Measurements from ENCODE around the gene HEPN1. TPM values are rescaled to one million over a fixed set of nuclear protein-coding genes. Genes with fewer than 3 reads are reported as not detected.
A peak's percentile ranks its signal among the peaks of the same experiment; 100 is the strongest.

The HEPN1 gene
- total RNA-seq, 1 donor from 2014 or later: not detected

DNA sequence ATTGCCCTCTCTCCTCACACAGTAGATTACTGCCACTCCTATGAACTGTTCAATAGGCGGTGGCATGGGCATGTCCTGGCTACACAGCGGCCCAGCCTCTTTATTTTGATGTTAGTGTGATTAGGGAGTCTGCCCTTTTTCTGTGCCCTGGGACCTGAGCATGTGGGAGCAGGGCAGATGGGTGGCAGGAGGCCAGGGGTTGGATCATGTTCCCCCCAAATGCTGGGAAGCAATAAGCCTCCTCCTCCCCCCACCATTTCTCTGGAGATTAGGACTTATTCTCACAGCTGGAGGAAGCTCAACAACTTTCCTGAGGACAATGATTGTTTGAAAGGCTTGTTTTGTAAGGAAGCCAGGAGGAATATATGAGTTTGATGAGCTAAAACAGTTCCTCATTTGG is 848 bp downstream of the HEPN1 start:
- H3K79me2 ChIP-seq (ENCODE audit: insufficient read depth, low read length): no peaks in the 10 kb centered on the region
- no peak overlapping the region for H3K4me3 ChIP-seq (ENCODE audit: insufficient read depth, low read depth, low read length)
- TF ChIP-seq, protein P1, sequence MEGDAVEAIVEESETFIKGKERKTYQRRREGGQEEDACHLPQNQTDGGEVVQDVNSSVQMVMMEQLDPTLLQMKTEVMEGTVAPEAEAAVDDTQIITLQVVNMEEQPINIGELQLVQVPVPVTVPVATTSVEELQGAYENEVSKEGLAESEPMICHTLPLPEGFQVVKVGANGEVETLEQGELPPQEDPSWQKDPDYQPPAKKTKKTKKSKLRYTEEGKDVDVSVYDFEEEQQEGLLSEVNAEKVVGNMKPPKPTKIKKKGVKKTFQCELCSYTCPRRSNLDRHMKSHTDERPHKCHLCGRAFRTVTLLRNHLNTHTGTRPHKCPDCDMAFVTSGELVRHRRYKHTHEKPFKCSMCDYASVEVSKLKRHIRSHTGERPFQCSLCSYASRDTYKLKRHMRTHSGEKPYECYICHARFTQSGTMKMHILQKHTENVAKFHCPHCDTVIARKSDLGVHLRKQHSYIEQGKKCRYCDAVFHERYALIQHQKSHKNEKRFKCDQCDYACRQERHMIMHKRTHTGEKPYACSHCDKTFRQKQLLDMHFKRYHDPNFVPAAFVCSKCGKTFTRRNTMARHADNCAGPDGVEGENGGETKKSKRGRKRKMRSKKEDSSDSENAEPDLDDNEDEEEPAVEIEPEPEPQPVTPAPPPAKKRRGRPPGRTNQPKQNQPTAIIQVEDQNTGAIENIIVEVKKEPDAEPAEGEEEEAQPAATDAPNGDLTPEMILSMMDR (IDR thresholded peaks at IDR 0.05; ENCODE audit: insufficient read depth, low read depth, low read length): no peak
- no peak for TF ChIP-seq EZH2 (IDR thresholded peaks at IDR 0.05; ENCODE audit: insufficient read depth, low read length)
- Mint-ChIP-seq H3K9me3 (ENCODE audit: unreplicated experiment) (peaks cover 12% of the 10 kb centered on the region), H3K4me1 (ENCODE audit: low read depth, unreplicated experiment) (peaks cover 14% of the 10 kb centered on the region), H3K4me3 (ENCODE audit: unreplicated experiment) (no peak overlapping the region), H3K27me3 (ENCODE audit: low read depth, unreplicated experiment) (peaks cover 19% of the 10 kb centered on the region), H3K36me3 (ENCODE audit: low read depth, unreplicated experiment) (no peaks in the 10 kb centered on the region), H3K27ac (ENCODE audit: unreplicated experiment) (no peak overlapping the region)
- H3K9ac ChIP-seq (ENCODE audit: low read length): no peak overlapping the region
- H3K36me3 ChIP-seq (ENCODE audit: insufficient read depth, low read length): no peaks in the 10 kb centered on the region
- no peak for DNase-seq (ENCODE audit: low read depth)
- H3K27ac ChIP-seq (ENCODE audit: low read depth, low read length): no peak overlapping the region
- FAIRE-seq: no peak
- H3K4me1 ChIP-seq (ENCODE audit: insufficient read depth, low read length): peaks cover 8% of the 10 kb centered on the region
- no peaks in the 10 kb centered on the region for H3K27me3 ChIP-seq (ENCODE audit: insufficient read depth, low read length)
- peak overlapping the region; percentile 9 for H2AFZ ChIP-seq (ENCODE audit: low read depth, low read length)
- no peaks in the 10 kb centered on the region for H4K20me1 ChIP-seq (ENCODE audit: insufficient read depth, low read length)
- no peak overlapping the region for H3K4me2 ChIP-seq (ENCODE audit: low read length)
- no peaks in the 10 kb centered on the region for H3K9me3 ChIP-seq (ENCODE audit: insufficient read depth, low read depth, low read length)

DNA sequence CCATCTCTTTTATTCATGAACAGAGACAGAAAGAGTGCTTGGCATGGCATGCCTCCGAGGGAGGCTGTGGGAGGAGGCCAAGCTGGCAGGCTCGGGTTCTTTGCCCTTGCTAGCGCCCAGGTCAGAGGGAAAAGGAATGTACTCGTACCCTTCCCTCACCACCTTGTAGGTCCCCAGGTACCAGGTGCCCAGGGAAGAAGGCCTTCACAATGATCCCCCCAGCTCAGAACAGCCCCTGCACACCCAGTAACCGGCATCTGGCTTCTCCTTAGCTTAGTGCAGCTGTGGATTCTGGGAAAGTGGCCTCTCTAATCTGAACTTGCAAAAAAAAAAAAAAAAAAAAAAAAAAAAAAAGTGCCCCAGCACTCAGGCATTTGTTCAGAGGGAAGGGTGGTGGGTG is 1.3 kb downstream of the HEPN1 start:
- no peaks in the 10 kb centered on the region for H3K9me3 ChIP-seq (ENCODE audit: insufficient read depth, low read depth, low read length)
- DNase-seq (ENCODE audit: low read depth) (no peak), FAIRE-seq (no peak)
- H3K4me1 Mint-ChIP-seq (ENCODE audit: low read depth, unreplicated experiment): peaks cover 12% of the 10 kb centered on the region
- no peak overlapping the region for H3K27ac ChIP-seq (ENCODE audit: low read depth, low read length)
- H3K4me1 ChIP-seq (ENCODE audit: insufficient read depth, low read length): peaks cover 8% of the 10 kb centered on the region
- H3K4me3 ChIP-seq (ENCODE audit: insufficient read depth, low read depth, low read length): peak overlapping the region; percentile 47
- no peaks in the 10 kb centered on the region for H3K79me2 ChIP-seq (ENCODE audit: insufficient read depth, low read length)
- peak overlapping the region; percentile 70 for H3K9ac ChIP-seq (ENCODE audit: low read length)
- TF ChIP-seq, protein P1 (IDR thresholded peaks at IDR 0.05; ENCODE audit: insufficient read depth, low read depth, low read length): no peak
- TF ChIP-seq EZH2 (IDR thresholded peaks at IDR 0.05; ENCODE audit: insufficient read depth, low read length): no peak
- peak overlapping the region; percentile 81 for H3K27ac Mint-ChIP-seq (ENCODE audit: unreplicated experiment)
- peak overlapping the region; percentile 81 for H3K4me2 ChIP-seq (ENCODE audit: low read length)
- H3K9me3 Mint-ChIP-seq (ENCODE audit: unreplicated experiment): peaks cover 12% of the 10 kb centered on the region
- H3K36me3 ChIP-seq (ENCODE audit: insufficient read depth, low read length): no peaks in the 10 kb centered on the region
- H3K36me3 Mint-ChIP-seq (ENCODE audit: low read depth, unreplicated experiment): no peaks in the 10 kb centered on the region
- no peaks in the 10 kb centered on the region for H3K27me3 ChIP-seq (ENCODE audit: insufficient read depth, low read length)
- H4K20me1 ChIP-seq (ENCODE audit: insufficient read depth, low read length): no peaks in the 10 kb centered on the region
- H2AFZ ChIP-seq (ENCODE audit: low read depth, low read length): peak overlapping the region; percentile 80
- H3K4me3 Mint-ChIP-seq (ENCODE audit: unreplicated experiment): peak overlapping the region; percentile 75
- H3K27me3 Mint-ChIP-seq (ENCODE audit: low read depth, unreplicated experiment): peaks cover 23% of the 10 kb centered on the region

DNA sequence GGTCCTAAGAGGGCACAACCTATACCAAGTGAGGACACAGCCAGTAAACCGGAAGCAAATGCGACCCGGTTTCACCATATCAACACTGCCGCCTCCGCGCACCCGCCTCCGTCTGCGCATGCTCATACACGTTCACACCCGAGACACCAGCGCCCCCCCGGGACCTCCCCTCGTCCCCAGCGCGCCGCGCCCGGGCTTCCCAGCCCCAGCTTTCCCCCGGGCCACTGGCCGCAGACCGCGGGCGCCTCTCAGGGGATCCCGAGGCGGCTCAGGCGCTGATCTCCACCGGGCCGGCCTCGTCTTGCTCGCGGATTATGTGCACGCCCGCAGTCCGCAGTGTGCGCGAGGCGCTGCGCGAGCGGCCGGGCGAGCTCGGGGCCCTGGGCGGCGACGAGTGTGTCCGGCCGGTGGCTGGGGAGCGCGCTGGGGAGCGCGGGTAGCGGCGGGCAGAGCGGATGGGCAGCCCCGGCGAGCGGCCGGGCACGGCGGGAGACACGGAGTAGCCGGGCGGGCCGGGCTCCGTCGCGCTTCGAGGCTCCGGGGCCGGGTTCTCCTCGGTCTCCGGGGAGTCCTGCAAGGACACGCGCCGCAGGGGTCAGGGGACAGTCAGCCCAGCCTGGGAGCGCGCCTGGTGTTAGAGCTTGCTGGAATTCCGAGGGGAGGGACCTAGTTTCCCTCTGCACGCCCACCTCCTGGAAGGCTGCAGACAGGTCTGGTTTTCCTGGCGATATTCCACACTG is 2.0 kb downstream of the HEPN1 start:
- Mint-ChIP-seq H3K27me3 (ENCODE audit: low read depth, unreplicated experiment) (peaks cover 24% of the 10 kb centered on the region), H3K27ac (ENCODE audit: unreplicated experiment) (peak overlapping the region; percentile 81), H3K4me1 (ENCODE audit: low read depth, unreplicated experiment) (peaks cover 7% of the 10 kb centered on the region), H3K36me3 (ENCODE audit: low read depth, unreplicated experiment) (no peaks in the 10 kb centered on the region), H3K9me3 (ENCODE audit: unreplicated experiment) (peaks cover 12% of the 10 kb centered on the region), H3K4me3 (ENCODE audit: unreplicated experiment) (peak overlapping the region; percentile 75)
- TF ChIP-seq, protein P1 (IDR thresholded peaks at IDR 0.05; ENCODE audit: insufficient read depth, low read depth, low read length): no peak
- no peak for TF ChIP-seq EZH2 (IDR thresholded peaks at IDR 0.05; ENCODE audit: insufficient read depth, low read length)
- Histone ChIP-seq H3K36me3 (ENCODE audit: insufficient read depth, low read length) (no peaks in the 10 kb centered on the region), H3K27me3 (ENCODE audit: insufficient read depth, low read length) (no peaks in the 10 kb centered on the region), H3K79me2 (ENCODE audit: insufficient read depth, low read length) (no peaks in the 10 kb centered on the region), H3K4me2 (ENCODE audit: low read length) (peak overlapping the region; percentile 81), H3K4me1 (ENCODE audit: insufficient read depth, low read length) (peaks cover 4% of the 10 kb centered on the region), H4K20me1 (ENCODE audit: insufficient read depth, low read length) (no peaks in the 10 kb centered on the region), H3K27ac (ENCODE audit: low read depth, low read length) (peak overlapping the region; percentile 19), H2AFZ (ENCODE audit: low read depth, low read length) (peak overlapping the region; percentile 80), H3K9me3 (ENCODE audit: insufficient read depth, low read depth, low read length) (no peaks in the 10 kb centered on the region), H3K9ac (ENCODE audit: low read length) (peak overlapping the region; percentile 70), H3K4me3 (ENCODE audit: insufficient read depth, low read depth, low read length) (peak overlapping the region; percentile 47)
- FAIRE-seq (no peak), DNase-seq (ENCODE audit: low read depth) (peak; percentile 25)
